CD4-positive, alpha-beta T cell treated with Interleukin-10 for 1 hour (primary cell): ENCODE results near the gene TCF4.
"Not testable (repeated sequence)": the region's sequence is repeated elsewhere in the genome, so short reads cannot be mapped to it uniquely, and the experiment has no call there.

Experiments used
- DNase-seq: peaks from one replicate; pipeline ENCODE4 v3.0.0-alpha.2; 2020

Gene TCF4

DNA sequence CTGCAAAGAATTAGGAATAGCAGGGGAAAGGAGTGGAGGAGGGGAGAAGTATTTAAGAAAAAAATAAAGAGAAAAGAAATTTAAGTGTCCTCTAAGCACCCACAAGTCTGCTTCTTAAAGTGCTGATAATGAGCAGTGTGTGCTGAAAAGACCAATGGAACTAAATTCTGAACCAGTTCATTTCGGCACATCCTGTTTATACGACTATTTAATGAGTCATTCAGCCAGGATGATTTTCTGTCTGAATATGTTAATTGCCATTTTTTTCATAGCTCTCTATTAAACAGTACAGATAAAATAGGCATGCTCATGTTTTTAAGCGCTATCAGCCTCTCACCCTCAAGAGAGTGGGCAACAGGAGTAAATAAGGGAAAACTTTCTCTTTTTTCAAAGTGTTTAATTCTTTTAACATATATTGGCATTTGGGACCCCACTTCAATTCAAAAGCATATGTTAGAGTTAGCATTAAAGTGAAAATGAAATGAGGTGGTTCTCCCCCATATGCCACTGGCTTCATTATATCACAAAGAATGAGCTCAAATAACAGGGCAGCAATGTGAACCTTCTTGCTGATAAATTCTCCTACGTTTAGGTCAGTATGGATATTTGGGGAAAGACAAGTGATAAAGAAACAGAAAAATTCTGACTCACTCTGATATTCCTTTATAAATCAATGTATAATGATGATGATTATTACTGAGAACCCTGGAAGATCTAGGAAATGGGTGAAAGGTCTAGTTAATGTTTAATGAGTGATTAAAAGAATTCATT, 87.5 kb downstream of the TCF4 start:
- no peak for DNase-seq

DNA sequence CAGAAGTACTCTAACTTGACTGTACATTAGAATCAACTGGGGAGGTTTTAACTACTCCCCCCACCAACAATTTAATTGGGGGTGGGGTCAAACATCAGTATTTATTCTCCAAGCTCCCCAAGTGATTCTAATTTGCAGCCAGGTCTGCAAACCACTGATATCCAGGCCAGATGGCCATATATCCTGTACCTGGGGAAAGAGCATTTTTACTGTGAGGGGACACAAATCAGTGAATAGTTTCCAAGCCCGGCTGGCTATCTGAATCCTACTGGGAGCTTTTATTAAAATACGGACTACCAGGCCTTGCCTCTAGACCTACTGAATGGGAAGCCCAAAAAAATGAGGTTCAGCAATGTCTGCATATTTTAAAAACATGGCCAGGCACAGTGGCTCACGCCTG, 88.5 kb downstream of the TCF4 start:
- DNase-seq: no peak

GRCh38 chr18:55497825-55498403, 90.1 kb downstream of the TCF4 start:
- DNase-seq: no peak

DNA sequence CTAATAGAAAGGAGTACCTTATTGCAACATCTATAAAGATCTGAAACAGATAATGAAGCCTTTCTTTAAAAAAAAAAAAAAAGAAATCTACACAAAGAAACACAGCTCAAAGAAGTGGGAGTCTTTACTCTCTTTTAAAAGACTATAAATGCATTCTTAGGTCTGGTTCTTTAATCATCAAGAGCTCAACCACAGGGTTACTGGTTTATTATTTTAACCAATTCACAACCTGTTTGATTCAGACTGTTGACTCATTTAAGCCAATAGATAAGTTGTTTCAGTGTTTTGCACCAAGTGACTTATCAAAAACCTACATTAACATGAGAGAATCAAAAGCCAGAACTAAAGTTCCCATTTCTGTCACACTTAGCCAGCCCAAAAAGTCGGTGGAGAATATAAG, 93.1 kb downstream of the TCF4 start:
- DNase-seq: no peak

GRCh38 chr18:55494441-55494840, 93.6 kb downstream of the TCF4 start:
- DNase-seq: no peak

- DNase-seq: no peak
Observed at GRCh38 chr18:55491616-55492015, 96.4 kb downstream of the TCF4 start.

GRCh38 chr18:55489034-55489986, 98.7 kb downstream of the TCF4 start:
- no peak for DNase-seq

- DNase-seq: no peak
Observed at GRCh38 chr18:55488473-55488872, 99.5 kb downstream of the TCF4 start.

- no peak for DNase-seq
Observed at GRCh38 chr18:55487997-55488396, 100.0 kb downstream of the TCF4 start.

- DNase-seq: no peak
Observed at GRCh38 chr18:55486936-55487335, 101.1 kb downstream of the TCF4 start.

DNA sequence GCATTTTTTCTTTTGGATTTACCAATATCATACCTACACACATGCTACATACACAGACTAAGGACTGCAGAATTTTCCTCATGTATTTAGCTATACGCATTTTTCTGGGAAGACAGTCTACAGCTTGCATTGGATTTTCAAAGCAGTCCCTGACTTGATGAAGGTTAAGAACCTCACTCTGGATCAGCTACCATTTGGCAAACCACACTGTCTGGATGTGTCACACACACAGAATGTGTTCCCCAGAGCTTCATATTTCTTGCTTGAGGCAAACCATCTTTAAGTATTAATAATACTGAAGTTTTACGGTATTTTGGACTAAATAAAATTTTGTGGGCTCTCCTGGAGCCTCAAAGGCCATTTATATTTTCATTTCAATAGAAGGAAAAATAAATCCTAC, 102.3 kb downstream of the TCF4 start:
- no peak for DNase-seq

GRCh38 chr18:55484773-55485172, 103.2 kb downstream of the TCF4 start:
- DNase-seq: no peak

- DNase-seq: no peak
Observed at GRCh38 chr18:55483266-55483871, 104.6 kb downstream of the TCF4 start.

- no peak for DNase-seq
Observed at GRCh38 chr18:55479656-55480420, 108.2 kb downstream of the TCF4 start.

GRCh38 chr18:55477860-55478581, 110.0 kb downstream of the TCF4 start:
- no peak for DNase-seq

GRCh38 chr18:55477499-55477859, 110.5 kb downstream of the TCF4 start:
- DNase-seq: peak; percentile 37

DNA sequence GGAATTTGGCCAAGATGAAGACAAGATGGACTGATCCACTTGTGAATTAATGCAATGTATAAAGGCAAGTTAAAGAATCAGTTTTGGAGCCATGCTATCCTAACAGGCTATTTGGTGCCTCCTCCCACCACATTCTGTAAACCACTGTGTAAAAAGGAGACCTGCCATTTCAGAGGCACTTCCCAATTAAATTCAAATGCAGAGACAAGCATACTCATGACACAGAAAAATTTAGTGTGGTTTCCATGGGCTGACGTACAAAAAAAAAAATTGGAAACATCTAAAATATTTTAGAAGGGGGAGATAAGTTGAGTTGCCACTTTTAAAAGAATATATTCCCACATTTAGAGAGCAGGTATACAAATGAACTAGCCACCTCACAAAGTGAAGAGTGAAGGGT, 112.1 kb downstream of the TCF4 start:
- no peak for DNase-seq

DNA sequence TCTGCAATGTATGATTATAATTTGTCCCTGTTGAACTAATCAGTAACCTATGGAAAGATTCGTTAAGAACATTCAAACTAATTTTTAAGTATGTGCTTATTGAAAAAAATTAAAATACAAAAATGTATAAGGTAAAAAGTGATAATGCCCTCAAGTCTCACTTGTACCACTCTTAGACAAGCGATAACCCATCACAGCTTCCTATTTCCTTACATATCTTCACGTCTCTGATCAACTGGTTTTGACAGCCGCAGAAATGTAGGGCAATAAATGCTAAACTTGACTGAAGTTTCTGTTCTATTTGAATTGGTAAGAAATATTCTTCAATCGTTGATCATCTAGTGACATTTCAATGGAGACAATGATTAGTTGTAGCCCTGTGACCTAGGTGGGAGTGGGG, 112.5 kb downstream of the TCF4 start:
- DNase-seq: no peak

- DNase-seq: no peak
Observed at GRCh38 chr18:55473560-55473959, 114.4 kb downstream of the TCF4 start.

- no peak for DNase-seq
Observed at GRCh38 chr18:55473058-55473457, 114.9 kb downstream of the TCF4 start.

GRCh38 chr18:55470826-55471225, 117.2 kb downstream of the TCF4 start:
- no peak for DNase-seq

DNA sequence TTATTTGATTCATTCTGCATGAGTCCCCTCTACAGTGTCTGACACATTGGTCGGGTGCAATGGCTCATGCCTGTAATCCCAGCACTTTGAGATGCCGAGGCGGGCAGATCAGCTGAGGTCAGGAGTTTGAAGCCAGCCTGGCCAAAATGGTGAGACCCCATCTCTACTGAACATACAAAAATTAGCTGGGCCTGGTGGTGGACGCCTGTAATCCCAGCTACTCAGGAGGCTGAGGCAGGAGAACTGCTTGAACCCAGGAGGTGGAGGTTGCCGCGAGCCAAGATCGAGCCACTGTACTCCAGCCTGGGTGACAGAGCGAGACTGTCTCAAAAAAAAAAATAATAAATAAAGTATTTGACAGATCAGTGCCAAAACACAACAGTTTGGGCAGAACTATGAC, 118.9 kb downstream of the TCF4 start:
- not testable (repeated sequence) for DNase-seq
